HEK293T (cell line): ENCODE results near the gene SVIL.
"Not testable (repeated sequence)": the region's sequence is repeated elsewhere in the genome, so short reads cannot be mapped to it uniquely, and the experiment has no call there.

Experiments used
- CTBP1 ChIP-seq: fragments of 450-650 bp; IDR thresholded peaks from 2 replicates; pipeline ENCODE4 v1.6.1; 2016; ENCODE audit warnings: borderline replicate concordance
- FOXK2 ChIP-seq: fragments of 450-650 bp; IDR thresholded peaks from 2 replicates; pipeline ENCODE4 v1.6.1; 2016; ENCODE audit warnings: mild to moderate bottlenecking
- NFRKB ChIP-seq: fragments of 450-650 bp; IDR thresholded peaks from 2 replicates; pipeline ENCODE4 v1.6.1; 2016; ENCODE audit warnings: mild to moderate bottlenecking, moderate library complexity
- SP1 ChIP-seq: fragments of 450-650 bp; IDR thresholded peaks from 2 replicates; pipeline ENCODE4 v1.6.1; 2017

- not testable (repeated sequence) for TF ChIP-seq NFRKB, SP1, FOXK2, CTBP1
Measured at GRCh38 chr10:29516309-29516932, 118.3 kb downstream of the SVIL start.
